Thymus (tissue), 11 donors: ENCODE measurements around the gene FGG. TPM values are rescaled to one million over a fixed set of nuclear protein-coding genes. Genes with fewer than 3 reads are reported as not detected.

Experiments
- DNase-seq, 9 donors: peaks; one replicate each; pipeline ENCODE4 v3.0.0-alpha.2; 2013; ENCODE audit warnings: low spot score in 9 of 9, low read depth in 6 of 9, missing footprints in 1 of 9
- H3K27ac ChIP-seq, 2 donors: one replicate each; pipeline ENCODE4 v1.5.1; 2013; ENCODE audit warnings: control low read depth in 1 of 2, low read depth in 1 of 2, low read length in 1 of 2, mild to moderate bottlenecking in 1 of 2, moderate library complexity in 1 of 2
- H3K27me3 ChIP-seq, 2 donors: one replicate each; pipeline ENCODE4 v1.5.1; 2013; ENCODE audit warnings: low read length in 1 of 2; ENCODE audit not compliant: control insufficient read depth in 2 of 2, insufficient read depth in 1 of 2
- H3K36me3 ChIP-seq, 2 donors: one replicate each; pipeline ENCODE4 v1.5.1; 2013; ENCODE audit warnings: low read length in 1 of 2, mild to moderate bottlenecking in 1 of 2, moderate library complexity in 1 of 2; ENCODE audit not compliant: control insufficient read depth in 2 of 2, insufficient read depth in 2 of 2
- H3K4me1 ChIP-seq, 2 donors: one replicate each; pipeline ENCODE4 v1.5.1; 2013; ENCODE audit warnings: low read length in 2 of 2; ENCODE audit not compliant: control insufficient read depth in 2 of 2, insufficient read depth in 2 of 2
- H3K4me3 ChIP-seq, 2 donors: one replicate each; pipeline ENCODE4 v1.5.1; 2013; ENCODE audit warnings: low read length in 2 of 2, control low read depth in 1 of 2, mild to moderate bottlenecking in 1 of 2
- H3K9me3 ChIP-seq, 2 donors: one replicate each; pipeline ENCODE4 v1.5.1; 2013; ENCODE audit warnings: low read length in 1 of 2, mild to moderate bottlenecking in 1 of 2; ENCODE audit not compliant: control insufficient read depth in 2 of 2, insufficient read depth in 1 of 2
- WGBS: extraction: QIAGEN DNeasy Blood & Tissue Kit; methylation state at CpG from one replicate; pipeline ENCODE4 v1.1.7; 2013; 5-methylcytosine and 5-hydroxymethylcytosine counted together
- polyA plus RNA-seq: library from polyadenylated mRNA; stranded (reverse); fragments of 200-250 nt; gene quantifications from one replicate; pipeline ENCODE4 v1.2.3, GENCODE V29; 2013
- total RNA-seq: library from RNA; stranded (reverse); fragments of 120-200 nt; gene quantifications from one replicate; pipeline ENCODE4 v1.2.4, GENCODE V29; 2013
- donor health status: healthy.

Gene FGG
- total and polyA plus RNA-seq, 2 donors = 0.94 to 1.2 TPM

DNA sequence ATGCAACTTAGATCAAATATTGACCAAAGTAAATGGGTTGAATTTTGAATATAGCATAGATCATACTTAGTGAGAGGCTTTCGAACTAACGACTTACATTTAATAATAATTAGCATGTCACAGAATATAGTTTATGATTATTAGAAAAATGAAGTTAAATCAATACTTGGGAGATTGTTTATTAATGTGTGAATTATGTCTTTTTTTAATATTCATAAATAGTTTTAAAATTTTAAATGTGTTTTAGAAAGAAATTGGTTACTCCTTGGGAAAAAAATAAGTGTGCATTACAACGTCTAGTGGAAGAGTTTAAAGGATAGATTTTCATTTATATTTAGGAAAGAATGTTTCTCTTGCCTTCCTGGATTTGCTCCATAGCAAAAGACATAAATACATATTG lies 29.2 kb downstream of the FGG start:
- H3K4me1 ChIP-seq = no peaks in the 10 kb centered on the region
- H3K4me3 ChIP-seq = no peak overlapping the region
- H3K27me3 ChIP-seq = no peaks in the 10 kb centered on the region
- 96% methylated on average over 3 of the region's 3 CpGs for WGBS
- H3K36me3 ChIP-seq = no peaks in the 10 kb centered on the region
- H3K9me3 ChIP-seq = no peaks in the 10 kb centered on the region
- H3K27ac ChIP-seq = no peak overlapping the region
- no peak for DNase-seq

GRCh38 chr4:154582723-154583122 lies 29.7 kb downstream of the FGG start:
- Histone ChIP-seq H3K27ac (no peak overlapping the region), H3K4me1 (no peaks in the 10 kb centered on the region), H3K27me3 (no peaks in the 10 kb centered on the region), H3K36me3 (no peaks in the 10 kb centered on the region), H3K4me3 (no peak overlapping the region), H3K9me3 (no peaks in the 10 kb centered on the region)
- WGBS = 96% methylated on average over 2 of the region's 2 CpGs
- DNase-seq = no peak

DNA sequence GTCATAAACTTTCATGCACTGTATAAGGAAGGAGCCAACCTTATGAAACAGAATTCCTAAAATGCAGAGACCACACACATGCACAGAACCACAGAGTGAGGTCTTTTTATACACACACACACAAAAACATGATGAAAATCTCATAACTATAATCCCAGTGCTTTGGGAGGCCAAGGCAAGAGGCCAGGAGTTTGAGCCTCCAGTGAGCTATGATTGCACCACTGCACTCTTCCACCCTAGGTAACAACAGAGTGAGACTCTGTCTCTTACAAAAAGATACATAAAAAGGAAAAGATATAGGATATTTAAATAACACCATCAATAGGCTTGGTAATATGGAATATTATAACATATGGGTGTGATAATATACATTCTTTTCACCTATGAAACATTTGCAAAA lies 32.5 kb downstream of the FGG start:
- H3K27ac ChIP-seq = no peak overlapping the region
- H3K9me3 ChIP-seq = no peaks in the 10 kb centered on the region
- no peaks in the 10 kb centered on the region for H3K27me3 ChIP-seq
- no peak overlapping the region for H3K4me3 ChIP-seq
- no peaks in the 10 kb centered on the region for H3K4me1 ChIP-seq
- no peaks in the 10 kb centered on the region for H3K36me3 ChIP-seq
- no peak for DNase-seq

DNA sequence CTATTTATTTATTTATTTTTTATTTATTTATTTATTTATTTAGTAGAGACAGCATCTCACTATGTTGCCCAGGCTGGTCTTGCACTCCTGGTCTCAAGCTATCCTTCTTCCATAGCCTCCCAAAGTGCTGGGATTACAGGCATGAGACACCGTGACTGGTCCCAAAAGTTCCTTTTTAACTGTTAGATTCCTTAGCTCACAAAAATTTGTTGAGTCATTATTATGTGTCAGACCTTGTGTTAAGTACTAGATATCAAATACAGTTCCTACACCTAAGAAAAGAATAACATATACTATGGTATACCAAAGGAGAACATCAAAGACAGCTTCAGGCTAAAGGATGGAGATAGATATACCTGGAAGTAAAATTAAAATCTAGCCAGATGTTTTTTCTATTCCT lies 33.5 kb downstream of the FGG start:
- H3K9me3 ChIP-seq = no peaks in the 10 kb centered on the region
- no peak for DNase-seq
- H3K4me1 ChIP-seq = no peaks in the 10 kb centered on the region
- no peak overlapping the region for H3K4me3 ChIP-seq
- no peak overlapping the region for H3K27ac ChIP-seq
- 52% methylated on average over 1 of the region's 1 CpG for WGBS
- no peaks in the 10 kb centered on the region for H3K36me3 ChIP-seq
- no peaks in the 10 kb centered on the region for H3K27me3 ChIP-seq

DNA sequence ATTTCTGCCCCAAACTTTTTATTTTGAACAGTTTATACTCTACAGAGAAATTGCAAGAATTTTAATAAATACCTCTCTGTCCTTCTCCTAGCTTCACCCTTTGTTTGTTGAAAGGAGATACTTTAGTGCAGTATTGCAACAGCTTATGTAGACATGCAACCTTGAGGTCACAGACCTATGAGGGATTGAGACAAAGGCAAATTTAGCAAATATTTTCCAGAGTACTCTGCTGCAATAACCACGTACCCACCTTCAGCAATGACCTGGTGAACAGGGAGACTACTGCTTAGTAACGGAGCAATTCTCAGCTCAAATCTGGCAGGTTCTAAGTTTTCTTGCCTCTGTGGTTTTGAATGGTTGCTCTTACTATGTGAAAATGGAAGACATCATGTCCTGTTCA lies 35.1 kb downstream of the FGG start:
- H3K36me3 ChIP-seq = no peaks in the 10 kb centered on the region
- DNase-seq = no peak
- no peak overlapping the region for H3K27ac ChIP-seq
- WGBS = 94% methylated on average over 2 of the region's 2 CpGs
- H3K27me3 ChIP-seq = no peaks in the 10 kb centered on the region
- H3K4me3 ChIP-seq = no peak overlapping the region
- H3K9me3 ChIP-seq = no peaks in the 10 kb centered on the region
- H3K4me1 ChIP-seq = no peaks in the 10 kb centered on the region

DNA sequence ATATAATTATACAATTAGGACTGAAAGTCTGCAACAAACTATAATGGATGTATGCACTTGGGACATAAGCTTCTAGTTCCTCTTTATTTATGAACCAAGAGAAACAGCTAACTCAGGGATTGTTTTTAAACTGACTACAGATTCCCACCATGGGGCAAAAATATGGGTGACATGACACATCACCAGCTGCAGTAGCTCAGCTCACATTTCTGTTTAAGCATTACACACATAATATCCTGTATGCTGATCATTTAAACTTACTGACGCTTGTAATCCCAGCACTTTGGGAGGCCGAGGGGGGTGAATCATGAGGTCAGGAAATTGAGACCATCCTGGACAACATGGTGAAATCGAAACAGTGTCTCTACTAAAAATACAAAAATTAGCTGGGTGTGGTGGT lies 38.1 kb downstream of the FGG start:
- no peak overlapping the region for H3K27ac ChIP-seq
- no peaks in the 10 kb centered on the region for H3K27me3 ChIP-seq
- DNase-seq = no peak
- H3K4me1 ChIP-seq = no peaks in the 10 kb centered on the region
- no peak overlapping the region for H3K4me3 ChIP-seq
- 93% methylated on average over 3 of the region's 3 CpGs for WGBS
- H3K9me3 ChIP-seq = no peaks in the 10 kb centered on the region
- H3K36me3 ChIP-seq = no peaks in the 10 kb centered on the region

- WGBS = 95% methylated on average over 5 of the region's 5 CpGs
- Histone ChIP-seq H3K9me3 (no peaks in the 10 kb centered on the region), H3K4me1 (no peaks in the 10 kb centered on the region), H3K27ac (no peak overlapping the region), H3K36me3 (no peaks in the 10 kb centered on the region), H3K4me3 (no peak overlapping the region), H3K27me3 (no peaks in the 10 kb centered on the region)
- no peak for DNase-seq
Measured at GRCh38 chr4:154573190-154573870, 39.1 kb downstream of the FGG start.

GRCh38 chr4:154569584-154569983 lies 42.9 kb downstream of the FGG start:
- Histone ChIP-seq H3K27ac (no peak overlapping the region), H3K27me3 (no peaks in the 10 kb centered on the region), H3K4me1 (no peaks in the 10 kb centered on the region), H3K4me3 (no peak overlapping the region), H3K36me3 (no peaks in the 10 kb centered on the region), H3K9me3 (no peaks in the 10 kb centered on the region)
- DNase-seq = no peak
- 95% methylated on average over 5 of the region's 5 CpGs for WGBS

DNA sequence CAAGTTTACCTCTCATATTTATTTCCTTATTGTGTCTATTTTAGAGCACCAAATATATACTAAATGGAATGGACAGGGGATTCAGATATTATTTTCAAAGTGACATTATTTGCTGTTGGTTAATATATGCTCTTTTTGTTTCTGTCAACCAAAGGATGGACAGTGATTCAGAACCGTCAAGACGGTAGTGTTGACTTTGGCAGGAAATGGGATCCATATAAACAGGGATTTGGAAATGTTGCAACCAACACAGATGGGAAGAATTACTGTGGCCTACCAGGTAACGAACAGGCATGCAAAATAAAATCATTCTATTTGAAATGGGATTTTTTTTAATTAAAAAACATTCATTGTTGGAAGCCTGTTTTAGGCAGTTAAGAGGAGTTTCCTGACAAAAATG lies 43.4 kb downstream of the FGG start:
- H3K4me3 ChIP-seq = no peak overlapping the region
- no peaks in the 10 kb centered on the region for H3K4me1 ChIP-seq
- H3K9me3 ChIP-seq = no peaks in the 10 kb centered on the region
- no peaks in the 10 kb centered on the region for H3K36me3 ChIP-seq
- H3K27me3 ChIP-seq = no peaks in the 10 kb centered on the region
- no peak for DNase-seq
- WGBS = 50% methylated on average over 3 of the region's 3 CpGs
- H3K27ac ChIP-seq = no peak overlapping the region
